Measurements from ENCODE around the gene FAM219A. TPM values are rescaled to one million over a fixed set of nuclear protein-coding genes. Genes with fewer than 3 reads are reported as not detected.

FAM219A gene
- total RNA-seq, 4 donors from 2014 or later, result 12.6 to 19.7 (median 13.5) TPM

- 96% methylated on average over 3 of the region's 3 CpGs for WGBS, 2 donors
- no peak overlapping the region for H3K4me3 ChIP-seq (ENCODE audit: low read depth, poor library complexity, severe bottlenecking)
- no peak for TF ChIP-seq CTCF (IDR thresholded peaks at IDR 0.05)
- no peak for TF ChIP-seq POLR2A (IDR thresholded peaks at IDR 0.05)
- intact Hi-C loops (cut with DNase I; ENCODE audit: low total_unique reads), result no loop called here
- no peak for DNase-seq (ENCODE audit: low spot score in 2 of 2)
These were observed 109.0 kb downstream of the FAM219A start for GRCh38 chr9:34349324-34349723.

Other genes starting within 250 kb of the FAM219A start
- 1 to 10 TPM in 2 of 4 donors, under 1 TPM in 2; 0.42 to 1.4 (median 0.99) TPM for gene KIF24, start 129.3 kb downstream of the FAM219A start, total RNA-seq
- gene NUDT2, start 129.0 kb downstream of the FAM219A start, total RNA-seq, result 10 to 100 TPM; 15.1 to 27.1 (median 20.2) TPM
- gene MYORG, start 81.7 kb downstream of the FAM219A start, total RNA-seq, result 10 to 100 TPM in 1 of 4 donors, 1 to 10 TPM in 3; 4.3 to 13.6 (median 6.1) TPM
- gene DNAI1, start 235 bp upstream of the FAM219A start, total RNA-seq, result not detected
- gene ENHO, start 64.4 kb upstream of the FAM219A start, total RNA-seq, result 1 to 10 TPM in 2 of 4 donors, under 1 TPM in 1, not detected in 1; 0.91 to 7.6 (median 2.6) TPM
- 10 to 100 TPM in 1 of 4 donors, 1 to 10 TPM in 3; 2.5 to 13.4 (median 3.9) TPM for gene CNTFR, start 131.2 kb upstream of the FAM219A start, total RNA-seq
- 10 to 100 TPM; 17.0 to 39.0 (median 26.6) TPM for gene RPP25L, start 153.5 kb upstream of the FAM219A start, total RNA-seq
- 100 to 1,000 TPM in 3 of 4 donors, 10 to 100 TPM in 1; 80.8 to 166 (median 127) TPM for gene DCTN3, start 161.9 kb upstream of the FAM219A start, total RNA-seq
- gene ARID3C, start 170.5 kb upstream of the FAM219A start, total RNA-seq, result under 1 TPM in 2 of 4 donors, not detected in 2; 0.23 to 0.34 TPM
- 100 to 1,000 TPM in 3 of 4 donors, 10 to 100 TPM in 1; 99.1 to 130 (median 107) TPM for gene SIGMAR1, start 179.2 kb upstream of the FAM219A start, total RNA-seq
- 10 to 100 TPM; 41.2 to 84.9 (median 55.5) TPM for gene GALT, start 188.1 kb upstream of the FAM219A start, total RNA-seq
- 10 to 100 TPM; 27.7 to 37.7 (median 29.9) TPM for gene IL11RA, start 193.6 kb upstream of the FAM219A start, total RNA-seq
- gene CCL27, start 204.1 kb upstream of the FAM219A start, total RNA-seq, result 100 to 1,000 TPM; 199 to 301 (median 241) TPM
- gene CCL19, start 232.7 kb upstream of the FAM219A start, total RNA-seq, result 1 to 10 TPM in 1 of 4 donors, not detected in 3; 3.6 TPM

Measured in lower leg skin (tissue), 4 donors.